KMS-11 (cell line): Measurements from ENCODE around the gene ASB1.
A peak's percentile ranks its signal among the peaks of the same experiment; 100 is the strongest.

ENCODE experiments used
- H2AFZ ChIP-seq: fragments of 200-600 bp; sonication (generic); 2 replicates; pipeline ENCODE4 v1.6.1; 2016; ENCODE audit warnings: antibody characterized with exemption, mixed run types, low read depth
- H3K27ac ChIP-seq: fragments of 200-600 bp; sonication (generic); 2 replicates; pipeline ENCODE4 v1.6.1; 2016; ENCODE audit warnings: mild to moderate bottlenecking, mixed run types
- H3K27me3 ChIP-seq: fragments of 200-600 bp; sonication (generic); 2 replicates; pipeline ENCODE4 v1.6.1; 2017; ENCODE audit warnings: mild to moderate bottlenecking, low read depth, mixed run types, moderate library complexity; ENCODE audit not compliant: insufficient read depth
- H3K36me3 ChIP-seq: fragments of 200-600 bp; sonication (generic); 2 replicates; pipeline ENCODE4 v1.6.1; 2017; ENCODE audit warnings: mild to moderate bottlenecking, mixed run types; ENCODE audit not compliant: insufficient read depth
- H3K4me1 ChIP-seq: fragments of 200-600 bp; sonication (generic); 2 replicates; pipeline ENCODE4 v1.6.1; 2016; ENCODE audit warnings: mild to moderate bottlenecking, low read depth, mixed run types; ENCODE audit not compliant: poor library complexity, severe bottlenecking
- H3K4me2 ChIP-seq: fragments of 200-600 bp; sonication (generic); 2 replicates; pipeline ENCODE4 v1.7.0; 2016; ENCODE audit warnings: mild to moderate bottlenecking, mixed run types
- H3K4me3 ChIP-seq: fragments of 200-600 bp; sonication (generic); IDR thresholded peaks from 2 replicates; pipeline ENCODE4 v1.6.1; 2017; ENCODE audit warnings: low read depth, low read length, mixed read lengths; ENCODE audit not compliant: insufficient read depth
- H3K79me2 ChIP-seq: fragments of 200-600 bp; sonication (generic); 2 replicates; pipeline ENCODE4 v1.6.1; 2016; ENCODE audit warnings: low read depth, mixed run types; ENCODE audit not compliant: insufficient read depth
- H3K9ac ChIP-seq: fragments of 200-600 bp; sonication (generic); 2 replicates; pipeline ENCODE4 v1.6.1; 2016; ENCODE audit warnings: mild to moderate bottlenecking, mixed run types
- H4K20me1 ChIP-seq: fragments of 200-600 bp; sonication (generic); 2 replicates; pipeline ENCODE4 v1.6.1; 2016; ENCODE audit warnings: mild to moderate bottlenecking, mixed run types; ENCODE audit not compliant: insufficient read depth
- CTCF ChIP-seq: fragments of 200-600 bp; sonication (generic); conservative IDR thresholded peaks from 2 replicates; pipeline ENCODE4 v1.6.1; 2017; ENCODE audit warnings: low read depth, mild to moderate bottlenecking, antibody characterized with exemption, low read length, moderate library complexity, mixed read lengths

Gene ASB1

GRCh38 chr2:238461916-238462315, 35.2 kb downstream of the ASB1 start:
- TF ChIP-seq CTCF, result no peak
- Histone ChIP-seq H3K36me3 (no peaks in the 10 kb centered on the region), H3K9ac (no peak overlapping the region), H3K27ac (no peak overlapping the region), H3K4me3 (no peak overlapping the region), H3K27me3 (no peaks in the 10 kb centered on the region), H3K4me2 (no peak overlapping the region), H3K79me2 (no peaks in the 10 kb centered on the region), H4K20me1 (no peaks in the 10 kb centered on the region), H3K4me1 (no peaks in the 10 kb centered on the region), H2AFZ (no peak overlapping the region)

GRCh38 chr2:238462782-238463396, 36.2 kb downstream of the ASB1 start:
- TF ChIP-seq CTCF, result peak; percentile 73
- Histone ChIP-seq H3K36me3 (no peaks in the 10 kb centered on the region), H4K20me1 (no peaks in the 10 kb centered on the region)

GRCh38 chr2:238464389-238464788, 37.7 kb downstream of the ASB1 start:
- TF ChIP-seq CTCF, result no peak
- H3K4me1 ChIP-seq, result no peaks in the 10 kb centered on the region
- no peaks in the 10 kb centered on the region for H3K36me3 ChIP-seq
- H3K79me2 ChIP-seq, result no peaks in the 10 kb centered on the region
- H3K4me3 ChIP-seq, result no peak overlapping the region
- H3K27me3 ChIP-seq, result no peaks in the 10 kb centered on the region
- H4K20me1 ChIP-seq, result no peaks in the 10 kb centered on the region
- no peak overlapping the region for H2AFZ ChIP-seq
- no peak overlapping the region for H3K4me2 ChIP-seq
- H3K9ac ChIP-seq, result no peak overlapping the region
- H3K27ac ChIP-seq, result no peak overlapping the region

More at GRCh38 chr2:238462782-238463396, 36.2 kb downstream of the ASB1 start:
- Histone ChIP-seq H3K4me3 (no peak overlapping the region), H3K4me1 (no peaks in the 10 kb centered on the region), H3K4me2 (no peak overlapping the region), H3K9ac (no peak overlapping the region), H2AFZ (no peak overlapping the region), H3K27me3 (no peaks in the 10 kb centered on the region), H3K79me2 (no peaks in the 10 kb centered on the region), H3K27ac (no peak overlapping the region)

GRCh38 chr2:238465487-238466242, 38.9 kb downstream of the ASB1 start:
- no peak overlapping the region for H3K4me2 ChIP-seq
- H3K36me3 ChIP-seq, result no peaks in the 10 kb centered on the region
- no peaks in the 10 kb centered on the region for H3K4me1 ChIP-seq
- H2AFZ ChIP-seq, result no peak overlapping the region
- no peak overlapping the region for H3K27ac ChIP-seq
- H4K20me1 ChIP-seq, result no peaks in the 10 kb centered on the region
- TF ChIP-seq CTCF, result no peak
- no peak overlapping the region for H3K4me3 ChIP-seq
- no peaks in the 10 kb centered on the region for H3K79me2 ChIP-seq
- H3K27me3 ChIP-seq, result no peaks in the 10 kb centered on the region
- H3K9ac ChIP-seq, result no peak overlapping the region
